Activated CD8-positive, alpha-beta memory T cell treated with anti-CD3 and anti-CD28 coated beads, Interleukin-2, amount 50 U/mL, for 48 hours (primary cell): ENCODE results near the gene GRIN2D.

Experiments used
- DNase-seq: peaks from one replicate; pipeline ENCODE4 v3.0.0-alpha.2; 2020

GRIN2D gene

DNA sequence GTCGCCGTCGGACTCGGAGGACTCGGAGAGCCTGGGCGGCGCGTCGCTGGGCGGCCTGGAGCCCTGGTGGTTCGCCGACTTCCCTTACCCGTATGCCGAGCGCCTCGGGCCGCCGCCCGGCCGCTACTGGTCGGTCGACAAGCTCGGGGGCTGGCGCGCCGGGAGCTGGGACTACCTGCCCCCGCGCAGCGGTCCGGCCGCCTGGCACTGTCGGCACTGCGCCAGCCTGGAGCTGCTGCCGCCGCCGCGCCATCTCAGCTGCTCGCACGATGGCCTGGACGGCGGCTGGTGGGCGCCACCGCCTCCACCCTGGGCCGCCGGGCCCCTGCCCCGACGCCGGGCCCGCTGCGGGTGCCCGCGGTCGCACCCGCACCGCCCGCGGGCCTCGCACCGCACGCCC lies 49.8 kb downstream of the GRIN2D start:
- no peak for DNase-seq
